Sigmoid colon (tissue), 4 donors: Measurements from ENCODE around the gene FSD2.

Experiments
- EP300 ChIP-seq, 4 donors: sonication (generic); formaldehyde crosslinking; IDR thresholded peaks; one replicate each; pipeline ENCODE4 v1.6.1; 2017; ENCODE audit warnings: antibody characterized with exemption in 4 of 4
- POLR2A ChIP-seq, 2 donors: fragments of 450-650 bp; IDR thresholded peaks; one replicate each; pipeline ENCODE4 v1.6.1; 2016; ENCODE audit warnings: antibody characterized with exemption in 2 of 2, mild to moderate bottlenecking in 2 of 2, moderate library complexity in 2 of 2
- POLR2AphosphoS5 ChIP-seq, 4 donors: sonication (generic); formaldehyde crosslinking; IDR thresholded peaks; one replicate each; pipeline ENCODE4 v1.6.1; 2017; ENCODE audit warnings: antibody characterized with exemption in 4 of 4
- TF ChIP-seq, protein P1 (sequence below), 4 experiments: fragments of 450-650 bp in 3 of 4; fragments of 200-600 bp in 1 of 4; IDR thresholded peaks; one replicate each; pipeline ENCODE4 v1.5.1; 2016 to 2019; ENCODE audit warnings: antibody characterized with exemption in 4 of 4, mild to moderate bottlenecking in 3 of 4, moderate library complexity in 2 of 4

DNA sequence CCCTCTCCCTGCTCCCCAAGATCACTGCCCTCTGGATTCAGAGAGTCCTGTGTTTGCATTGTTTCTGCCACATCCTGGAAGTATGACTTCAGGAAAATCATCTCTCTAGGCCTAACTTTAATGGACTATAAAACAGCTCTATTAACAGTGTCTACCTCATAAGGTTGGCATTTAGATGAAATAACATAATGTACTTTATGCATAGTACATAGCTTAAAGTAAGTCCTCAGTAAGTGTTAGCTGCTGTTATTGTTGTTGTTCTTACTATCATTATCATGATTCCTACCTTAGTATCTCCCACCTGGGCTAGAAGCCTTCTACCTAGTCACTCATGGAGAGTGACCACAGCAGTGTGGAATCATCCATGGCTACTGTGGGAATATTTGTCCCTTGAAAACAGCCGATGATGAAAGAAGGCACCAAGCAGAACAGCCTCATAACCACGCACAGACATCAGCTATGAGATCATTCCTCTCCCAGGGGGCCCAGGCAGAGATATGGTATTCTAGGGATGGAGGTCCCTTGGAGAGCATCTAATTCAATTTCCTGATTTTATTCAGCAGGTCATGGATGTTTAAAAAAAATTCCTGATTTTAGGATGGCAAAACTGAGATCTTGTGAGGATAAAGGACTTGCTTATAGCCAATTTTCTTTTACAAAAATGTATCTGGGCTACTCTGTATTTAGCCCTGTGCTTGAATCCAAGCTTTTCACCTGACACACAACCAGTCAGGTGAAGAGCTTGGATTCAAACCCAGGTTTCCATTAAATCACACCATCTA, 1.9 kb downstream of the FSD2 start:
- TF ChIP-seq, protein P1, sequence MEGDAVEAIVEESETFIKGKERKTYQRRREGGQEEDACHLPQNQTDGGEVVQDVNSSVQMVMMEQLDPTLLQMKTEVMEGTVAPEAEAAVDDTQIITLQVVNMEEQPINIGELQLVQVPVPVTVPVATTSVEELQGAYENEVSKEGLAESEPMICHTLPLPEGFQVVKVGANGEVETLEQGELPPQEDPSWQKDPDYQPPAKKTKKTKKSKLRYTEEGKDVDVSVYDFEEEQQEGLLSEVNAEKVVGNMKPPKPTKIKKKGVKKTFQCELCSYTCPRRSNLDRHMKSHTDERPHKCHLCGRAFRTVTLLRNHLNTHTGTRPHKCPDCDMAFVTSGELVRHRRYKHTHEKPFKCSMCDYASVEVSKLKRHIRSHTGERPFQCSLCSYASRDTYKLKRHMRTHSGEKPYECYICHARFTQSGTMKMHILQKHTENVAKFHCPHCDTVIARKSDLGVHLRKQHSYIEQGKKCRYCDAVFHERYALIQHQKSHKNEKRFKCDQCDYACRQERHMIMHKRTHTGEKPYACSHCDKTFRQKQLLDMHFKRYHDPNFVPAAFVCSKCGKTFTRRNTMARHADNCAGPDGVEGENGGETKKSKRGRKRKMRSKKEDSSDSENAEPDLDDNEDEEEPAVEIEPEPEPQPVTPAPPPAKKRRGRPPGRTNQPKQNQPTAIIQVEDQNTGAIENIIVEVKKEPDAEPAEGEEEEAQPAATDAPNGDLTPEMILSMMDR (IDR thresholded peaks at IDR 0.05): no peak
- TF ChIP-seq EP300 (IDR thresholded peaks at IDR 0.05): no peak
- TF ChIP-seq POLR2AphosphoS5 (IDR thresholded peaks at IDR 0.05): no peak
- no peak for TF ChIP-seq POLR2A (IDR thresholded peaks at IDR 0.05)
